ENCODE results near the gene PLPP7.
"Not testable (repeated sequence)": the region's sequence is repeated elsewhere in the genome, so short reads cannot be mapped to it uniquely, and the experiment has no call there.

DNA sequence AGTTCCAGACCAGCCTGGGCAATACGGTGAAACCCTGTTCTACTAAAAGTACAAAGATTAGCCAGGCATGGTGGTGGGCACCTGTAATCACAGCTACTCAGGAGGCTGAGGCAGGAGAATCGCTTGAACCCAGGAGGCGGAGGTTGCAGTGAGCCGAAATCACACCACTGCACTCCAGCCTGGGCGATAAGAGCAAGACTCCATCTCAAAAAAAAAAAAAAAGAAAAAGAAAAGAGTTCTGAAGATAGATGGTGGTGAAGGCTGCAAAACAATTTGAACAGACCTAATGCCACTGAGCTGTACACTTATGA lies 26.5 kb upstream of the PLPP7 start:
- TF ChIP-seq TAF1 (conservative IDR thresholded peaks at IDR 0.05); RAD21 (IDR thresholded peaks at IDR 0.05); YY1 (IDR thresholded peaks at IDR 0.05); SP1 (IDR thresholded peaks at IDR 0.05); GABPA (IDR thresholded peaks at IDR 0.05 in 1 of 2, conservative IDR thresholded peaks at IDR 0.05 in 1 of 2); RXRA (IDR thresholded peaks at IDR 0.05); NR2F2 (IDR thresholded peaks at IDR 0.05): not testable (repeated sequence)
- TF ChIP-seq, protein P1, sequence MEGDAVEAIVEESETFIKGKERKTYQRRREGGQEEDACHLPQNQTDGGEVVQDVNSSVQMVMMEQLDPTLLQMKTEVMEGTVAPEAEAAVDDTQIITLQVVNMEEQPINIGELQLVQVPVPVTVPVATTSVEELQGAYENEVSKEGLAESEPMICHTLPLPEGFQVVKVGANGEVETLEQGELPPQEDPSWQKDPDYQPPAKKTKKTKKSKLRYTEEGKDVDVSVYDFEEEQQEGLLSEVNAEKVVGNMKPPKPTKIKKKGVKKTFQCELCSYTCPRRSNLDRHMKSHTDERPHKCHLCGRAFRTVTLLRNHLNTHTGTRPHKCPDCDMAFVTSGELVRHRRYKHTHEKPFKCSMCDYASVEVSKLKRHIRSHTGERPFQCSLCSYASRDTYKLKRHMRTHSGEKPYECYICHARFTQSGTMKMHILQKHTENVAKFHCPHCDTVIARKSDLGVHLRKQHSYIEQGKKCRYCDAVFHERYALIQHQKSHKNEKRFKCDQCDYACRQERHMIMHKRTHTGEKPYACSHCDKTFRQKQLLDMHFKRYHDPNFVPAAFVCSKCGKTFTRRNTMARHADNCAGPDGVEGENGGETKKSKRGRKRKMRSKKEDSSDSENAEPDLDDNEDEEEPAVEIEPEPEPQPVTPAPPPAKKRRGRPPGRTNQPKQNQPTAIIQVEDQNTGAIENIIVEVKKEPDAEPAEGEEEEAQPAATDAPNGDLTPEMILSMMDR (IDR thresholded peaks at IDR 0.05; ENCODE audit: low read depth, low read length, missing input control): not testable (repeated sequence)
- TF ChIP-seq, protein P2, sequence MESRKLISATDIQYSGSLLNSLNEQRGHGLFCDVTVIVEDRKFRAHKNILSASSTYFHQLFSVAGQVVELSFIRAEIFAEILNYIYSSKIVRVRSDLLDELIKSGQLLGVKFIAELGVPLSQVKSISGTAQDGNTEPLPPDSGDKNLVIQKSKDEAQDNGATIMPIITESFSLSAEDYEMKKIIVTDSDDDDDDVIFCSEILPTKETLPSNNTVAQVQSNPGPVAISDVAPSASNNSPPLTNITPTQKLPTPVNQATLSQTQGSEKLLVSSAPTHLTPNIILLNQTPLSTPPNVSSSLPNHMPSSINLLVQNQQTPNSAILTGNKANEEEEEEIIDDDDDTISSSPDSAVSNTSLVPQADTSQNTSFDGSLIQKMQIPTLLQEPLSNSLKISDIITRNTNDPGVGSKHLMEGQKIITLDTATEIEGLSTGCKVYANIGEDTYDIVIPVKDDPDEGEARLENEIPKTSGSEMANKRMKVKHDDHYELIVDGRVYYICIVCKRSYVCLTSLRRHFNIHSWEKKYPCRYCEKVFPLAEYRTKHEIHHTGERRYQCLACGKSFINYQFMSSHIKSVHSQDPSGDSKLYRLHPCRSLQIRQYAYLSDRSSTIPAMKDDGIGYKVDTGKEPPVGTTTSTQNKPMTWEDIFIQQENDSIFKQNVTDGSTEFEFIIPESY (IDR thresholded peaks at IDR 0.05): not testable (repeated sequence)
- TF ChIP-seq, protein P3, sequence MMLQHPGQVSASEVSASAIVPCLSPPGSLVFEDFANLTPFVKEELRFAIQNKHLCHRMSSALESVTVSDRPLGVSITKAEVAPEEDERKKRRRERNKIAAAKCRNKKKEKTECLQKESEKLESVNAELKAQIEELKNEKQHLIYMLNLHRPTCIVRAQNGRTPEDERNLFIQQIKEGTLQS (IDR thresholded peaks at IDR 0.05): not testable (repeated sequence)

Measured in liver (tissue), 3 donors.